GM18951 (cell line): Measurements from ENCODE around the gene ABCA4.

Source experiments
- POLR2A ChIP-seq: IDR thresholded peaks from 4 replicates; pipeline ENCODE4 v1.6.1; 2011; ENCODE audit warnings: mild to moderate bottlenecking; ENCODE audit not compliant: insufficient read length, insufficient read depth; ENCODE audit errors: extremely low read depth
- in situ Hi-C: fragments of 300-500 bp; cut with MboI; formaldehyde crosslinking; loops from one replicate; pipeline ENCODE4 v1.12.0; 2022; ENCODE audit warnings: low sequenced_read_pairs, mixed read lengths, inconsistent platforms; ENCODE audit not compliant: unreplicated experiment

Gene ABCA4

GRCh38 chr1:94095112-94095637 is 25.8 kb downstream of the ABCA4 start:
- in situ Hi-C loops: no loop called here
- no peak for TF ChIP-seq POLR2A

- in situ Hi-C loops: no loop called here
- no peak for TF ChIP-seq POLR2A
Observed at GRCh38 chr1:94094469-94095111, 26.4 kb downstream of the ABCA4 start.

- no peak for TF ChIP-seq POLR2A
- in situ Hi-C loops: no loop called here
Observed at GRCh38 chr1:94093996-94094395, 27.0 kb downstream of the ABCA4 start.

GRCh38 chr1:94093396-94093795 is 27.6 kb downstream of the ABCA4 start:
- in situ Hi-C loops: no loop called here
- no peak for TF ChIP-seq POLR2A

GRCh38 chr1:94092210-94092613 is 28.7 kb downstream of the ABCA4 start:
- in situ Hi-C loops: no loop called here
- TF ChIP-seq POLR2A: no peak

- TF ChIP-seq POLR2A: no peak
- in situ Hi-C loops: no loop called here
Observed at GRCh38 chr1:94090761-94091160, 30.2 kb downstream of the ABCA4 start.

- in situ Hi-C loops: no loop called here
- TF ChIP-seq POLR2A: no peak
Observed at GRCh38 chr1:94087193-94087592, 33.8 kb downstream of the ABCA4 start.

- no peak for TF ChIP-seq POLR2A
- in situ Hi-C loops: no loop called here
Observed at GRCh38 chr1:94084547-94084946, 36.4 kb downstream of the ABCA4 start.

GRCh38 chr1:94084085-94084484 is 36.9 kb downstream of the ABCA4 start:
- TF ChIP-seq POLR2A: no peak
- in situ Hi-C loops: no loop called here

GRCh38 chr1:94083681-94084080 is 37.3 kb downstream of the ABCA4 start:
- in situ Hi-C loops: no loop called here
- no peak for TF ChIP-seq POLR2A

- in situ Hi-C loops: no loop called here
- no peak for TF ChIP-seq POLR2A
Observed at GRCh38 chr1:94081566-94082344, 39.2 kb downstream of the ABCA4 start.

- in situ Hi-C loops: no loop called here
Observed at GRCh38 chr1:94079989-94080388, 41.0 kb downstream of the ABCA4 start.

GRCh38 chr1:94079080-94079940 is 41.6 kb downstream of the ABCA4 start:
- in situ Hi-C loops: no loop called here
- TF ChIP-seq POLR2A: no peak

More at GRCh38 chr1:94079989-94080388, 41.0 kb downstream of the ABCA4 start:
- no peak for TF ChIP-seq POLR2A
